ENCODE measurements around the gene ANKRD33B. TPM values are rescaled to one million over a fixed set of nuclear protein-coding genes. Genes with fewer than 3 reads are reported as not detected.

ANKRD33B gene
- total and polyA plus RNA-seq, 2 of the 13 experiments (the other 11 are each of a cell fraction or from before 2014, with no cell fraction given) = 0.02 TPM; not detected in 1

DNA sequence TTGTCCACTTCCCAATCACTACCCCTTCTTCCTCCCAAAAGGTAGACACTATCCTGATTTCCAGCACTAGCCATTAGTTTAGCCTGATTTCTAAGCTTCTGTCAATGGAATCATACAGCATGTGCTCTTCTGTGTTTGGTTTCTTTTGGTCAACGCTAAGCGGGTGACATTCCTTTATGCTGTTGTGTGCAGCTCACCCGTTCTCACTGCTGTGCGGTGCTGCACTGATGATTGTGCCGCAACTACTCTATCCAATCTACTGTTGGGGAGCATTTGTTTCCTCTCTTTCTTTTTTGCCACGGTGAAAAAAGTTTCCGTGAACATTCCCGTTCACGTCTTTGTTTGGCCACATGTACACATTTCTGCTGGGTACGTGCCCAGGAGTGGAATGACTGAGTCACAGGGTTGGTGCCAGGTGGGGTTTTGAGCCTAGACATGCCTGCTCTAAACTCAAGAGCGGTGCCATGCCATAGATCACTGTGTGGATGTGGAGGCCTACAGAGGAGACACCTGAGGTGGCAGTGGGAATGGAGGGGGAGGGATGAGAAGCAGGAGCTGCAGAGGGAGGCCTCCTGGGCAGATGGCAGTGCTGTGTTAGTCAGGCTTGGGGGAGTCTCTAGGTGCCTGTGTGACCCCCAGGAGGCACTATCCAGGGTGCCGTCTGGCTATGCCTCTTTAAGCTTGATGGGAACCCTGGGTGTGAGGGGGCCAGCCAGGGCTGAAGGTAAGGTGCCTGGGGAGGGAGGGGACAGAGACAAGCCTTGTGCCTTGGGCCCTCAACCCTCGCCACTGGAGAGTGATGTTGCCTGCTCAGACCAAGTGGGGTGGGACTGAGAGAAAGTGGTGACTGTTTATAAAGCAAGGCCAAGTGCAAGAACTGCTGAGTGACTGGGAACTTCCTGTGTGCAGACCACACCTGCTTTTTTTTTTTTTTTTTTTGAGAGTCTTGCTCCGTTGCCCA, 11.4 kb upstream of the ANKRD33B start:
- Histone ChIP-seq H3K9me3 (ENCODE audit: low read length) (no peaks in the 10 kb centered on the region), H3K36me3 (replicated peaks in 1 of 2; ENCODE audit: control insufficient read depth in 1 of 2, insufficient read depth in 2 of 2, low read length in 2 of 2) (no peaks in the 10 kb centered on the region), H3K27me3 (ENCODE audit: control insufficient read depth in 1 of 2, insufficient read depth in 2 of 2, low read length in 2 of 2) (no peaks in the 10 kb centered on the region; a peak in 2 of 5 replicates), H3K4me1 (ENCODE audit: insufficient read depth, low read length) (no peaks in the 10 kb centered on the region), H4K20me1 (ENCODE audit: insufficient read depth, low read length) (no peaks in the 10 kb centered on the region), H2AFZ (ENCODE audit: low read length) (no peak overlapping the region), H3K4me3 (replicated peaks in 1 of 3; ENCODE audit: insufficient read depth in 1 of 3, low read depth in 2 of 3, low read length in 3 of 3) (no peak overlapping the region), H3K27ac (ENCODE audit: extremely low read length, insufficient read depth, low read length) (no peak overlapping the region), H3K4me2 (ENCODE audit: low read depth, low read length) (no peak overlapping the region), H3K9ac (ENCODE audit: insufficient read depth, low read depth, low read length) (no peak overlapping the region), H3K79me2 (ENCODE audit: insufficient read depth, low read length) (no peaks in the 10 kb centered on the region)
- TF ChIP-seq IRF9 (CRISPR knock-in tag; IDR thresholded peaks at IDR 0.05; ENCODE audit: borderline replicate concordance) = no peak
- TF ChIP-seq BRD4 (CRISPR knock-in tag; IDR thresholded peaks at IDR 0.05) = no peak
- no peak for TF ChIP-seq PPARG (CRISPR knock-in tag; conservative IDR thresholded peaks at IDR 0.05)
- no peak for TF ChIP-seq ARID2 (CRISPR knock-in tag; IDR thresholded peaks at IDR 0.05; ENCODE audit: borderline replicate concordance)
- no peak for TF ChIP-seq BCLAF1 (IDR thresholded peaks at IDR 0.05)
- no peak for TF ChIP-seq FOXC1 (CRISPR knock-in tag; IDR thresholded peaks at IDR 0.05; ENCODE audit: borderline replicate concordance)
- no peak for TF ChIP-seq HNRNPUL1 (IDR thresholded peaks at IDR 0.05; ENCODE audit: low read depth, low read length)
- no peak for TF ChIP-seq MBD4 (IDR thresholded peaks at IDR 0.05; ENCODE audit: borderline replicate concordance, low read length)
- TF ChIP-seq ZFY (CRISPR knock-in tag; IDR thresholded peaks at IDR 0.05) = no peak
- no peak for TF ChIP-seq CBX2 (IDR thresholded peaks at IDR 0.05; ENCODE audit: low read depth, low read length)
- no peak for TF ChIP-seq CBX2 (CRISPR knock-in tag; IDR thresholded peaks at IDR 0.05; ENCODE audit: low read depth)
- TF ChIP-seq, protein P1, sequence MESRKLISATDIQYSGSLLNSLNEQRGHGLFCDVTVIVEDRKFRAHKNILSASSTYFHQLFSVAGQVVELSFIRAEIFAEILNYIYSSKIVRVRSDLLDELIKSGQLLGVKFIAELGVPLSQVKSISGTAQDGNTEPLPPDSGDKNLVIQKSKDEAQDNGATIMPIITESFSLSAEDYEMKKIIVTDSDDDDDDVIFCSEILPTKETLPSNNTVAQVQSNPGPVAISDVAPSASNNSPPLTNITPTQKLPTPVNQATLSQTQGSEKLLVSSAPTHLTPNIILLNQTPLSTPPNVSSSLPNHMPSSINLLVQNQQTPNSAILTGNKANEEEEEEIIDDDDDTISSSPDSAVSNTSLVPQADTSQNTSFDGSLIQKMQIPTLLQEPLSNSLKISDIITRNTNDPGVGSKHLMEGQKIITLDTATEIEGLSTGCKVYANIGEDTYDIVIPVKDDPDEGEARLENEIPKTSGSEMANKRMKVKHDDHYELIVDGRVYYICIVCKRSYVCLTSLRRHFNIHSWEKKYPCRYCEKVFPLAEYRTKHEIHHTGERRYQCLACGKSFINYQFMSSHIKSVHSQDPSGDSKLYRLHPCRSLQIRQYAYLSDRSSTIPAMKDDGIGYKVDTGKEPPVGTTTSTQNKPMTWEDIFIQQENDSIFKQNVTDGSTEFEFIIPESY (CRISPR knock-in tag; IDR thresholded peaks at IDR 0.05) = no peak
- no peak for TF ChIP-seq DR1 (CRISPR knock-in tag; IDR thresholded peaks at IDR 0.05)
- intact Hi-C loops (cut with micrococcal nuclease; ENCODE audit: unreplicated experiment) (no loop called here), in situ Hi-C loops (cut with HindIII; ENCODE audit: extremely low pct_ligation_motif_present, low pct_unique_long_range_greater_than_20kb) (no loop called here)
- WGBS (ENCODE audit: low lambda C conversion rate) = 71% methylated on average over 14 of the region's 14 CpGs
- ChIA-PET POLR2A (no interaction called here), CTCF (ENCODE audit: low intra/inter-chr PET ratio, low total read pairs) (no interaction called here)
- FAIRE-seq = no peak
- no peak for ATAC-seq
- no peak for DNase-seq (ENCODE audit: low spot score)
- BruUV-seq (replicated peaks) = no TSS peak
